Stimulated activated CD4-positive, alpha-beta T cell treated with anti-CD3 and anti-CD28 coated beads, Interleukin-15, amount 100 ng/mL, for 1 hour (primary cell): ENCODE data around the gene MYBBP1A.

Experiments
- DNase-seq, 2 donors: peaks; one replicate each; pipeline ENCODE4 v3.0.0-alpha.2; 2020; ENCODE audit warnings: low read depth in 1 of 2, low spot score in 1 of 2

MYBBP1A gene

GRCh38 chr17:4572131-4572530, 16.9 kb upstream of the MYBBP1A start:
- DNase-seq, result no peak

DNA sequence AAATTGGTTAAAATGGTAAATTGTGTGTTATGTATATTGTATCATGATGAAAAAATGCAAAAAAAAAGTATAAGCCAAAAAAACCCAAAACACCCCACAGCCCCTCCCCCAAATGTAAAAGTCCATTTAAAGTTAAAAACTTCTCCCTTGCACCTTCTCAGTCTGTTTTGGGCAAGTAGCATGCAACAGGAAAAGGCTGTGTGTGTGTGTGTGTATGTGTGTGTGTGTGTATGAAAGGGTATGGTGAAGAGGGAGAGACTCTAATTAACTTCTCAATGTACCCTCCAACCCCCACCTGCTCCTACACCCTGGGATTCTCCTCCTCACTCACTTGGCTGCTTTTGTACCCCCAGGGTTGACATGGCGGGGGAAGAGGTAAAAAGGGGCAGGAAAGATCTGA, 14.4 kb upstream of the MYBBP1A start:
- DNase-seq, result no peak

GRCh38 chr17:4566785-4567184, 11.6 kb upstream of the MYBBP1A start:
- no peak for DNase-seq

DNA sequence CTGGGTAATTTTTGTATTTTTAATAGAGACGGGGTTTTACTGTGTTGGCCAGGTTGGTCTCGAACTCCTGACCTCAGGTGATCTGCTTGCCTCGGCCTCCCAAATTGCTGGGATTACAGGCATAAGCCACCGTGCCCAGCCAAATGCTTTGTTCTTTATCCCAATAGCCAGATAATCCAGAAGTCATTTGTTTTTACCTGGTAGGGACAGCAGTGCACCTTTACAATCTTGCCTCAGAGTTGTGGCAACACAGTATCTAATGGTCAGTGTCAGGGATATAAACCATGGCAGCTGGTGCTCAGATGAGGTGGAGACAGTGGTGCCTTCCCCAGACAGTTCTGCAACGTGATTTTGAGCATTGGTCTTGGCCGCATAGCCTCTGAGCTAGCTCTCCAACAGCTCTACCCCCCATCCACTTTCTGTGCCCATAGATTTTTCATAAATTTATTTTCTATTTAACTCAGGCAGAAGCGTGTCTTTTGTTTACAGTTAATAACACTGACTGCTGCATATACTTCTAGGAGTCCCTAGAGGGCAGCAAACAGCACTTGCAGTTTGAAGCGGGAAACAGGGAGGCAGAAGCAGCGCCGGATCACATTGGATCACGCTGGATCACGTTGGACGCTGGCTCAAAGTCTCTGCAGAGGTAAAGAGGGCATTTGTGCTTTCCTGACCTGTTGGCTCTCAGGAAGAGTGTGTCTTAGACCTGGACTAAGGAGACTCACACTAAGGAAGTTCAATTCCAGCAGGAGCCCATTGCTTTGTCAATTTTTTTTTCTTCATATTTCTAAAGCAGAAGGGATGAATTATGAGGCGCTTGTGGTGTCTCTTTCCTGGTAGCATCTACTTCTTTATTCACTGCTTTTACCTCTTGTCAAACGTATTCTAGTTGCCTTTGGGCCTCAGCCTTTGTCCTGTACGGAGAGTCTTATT, 10.3 kb upstream of the MYBBP1A start:
- DNase-seq, result no peak

DNA sequence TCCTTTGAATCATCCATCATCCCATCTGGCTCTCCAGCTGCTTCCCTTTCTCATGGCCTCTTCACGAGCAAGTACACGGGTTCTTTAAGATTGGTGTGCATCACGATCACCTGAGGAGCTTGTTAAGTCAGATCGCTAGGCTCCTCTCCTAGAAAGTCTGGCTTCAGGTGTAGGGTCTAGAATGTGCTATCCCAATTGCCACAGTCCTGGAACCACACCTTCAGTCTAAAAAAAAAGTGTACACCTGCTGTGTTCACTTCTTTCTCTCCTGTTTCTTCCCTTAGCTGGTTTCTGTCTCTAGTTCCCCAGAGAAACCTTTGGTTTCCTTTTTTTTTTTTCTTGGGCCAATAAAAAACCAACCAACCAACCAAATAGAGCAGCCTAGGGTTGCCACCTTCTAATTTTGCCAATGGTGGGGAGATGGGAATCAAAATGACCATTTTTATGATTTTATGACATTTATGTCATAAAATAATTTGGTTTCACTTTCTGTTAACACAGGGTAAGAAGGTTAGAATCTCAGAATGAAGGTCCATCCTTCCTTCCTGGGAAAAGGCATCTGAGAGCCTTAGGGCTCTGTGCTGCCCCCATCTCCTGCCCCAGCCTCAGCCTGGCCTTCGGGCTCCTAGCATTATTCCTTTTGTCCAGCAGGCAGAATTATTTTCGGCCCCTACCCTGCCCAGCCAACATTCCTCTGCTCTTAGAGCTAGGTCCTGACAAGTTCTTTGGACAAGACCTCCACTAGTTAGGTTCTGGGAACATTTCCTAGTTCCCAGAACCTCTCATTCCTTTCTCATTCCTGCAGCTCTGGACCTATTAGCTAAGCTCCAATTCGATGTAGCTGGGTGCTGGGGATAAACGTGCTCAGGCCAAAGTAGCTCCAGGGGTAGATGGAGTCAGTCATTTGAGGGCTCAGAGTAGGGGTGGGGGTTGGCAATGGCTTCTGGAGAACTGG, 7.1 kb upstream of the MYBBP1A start:
- DNase-seq, result no peak

DNA sequence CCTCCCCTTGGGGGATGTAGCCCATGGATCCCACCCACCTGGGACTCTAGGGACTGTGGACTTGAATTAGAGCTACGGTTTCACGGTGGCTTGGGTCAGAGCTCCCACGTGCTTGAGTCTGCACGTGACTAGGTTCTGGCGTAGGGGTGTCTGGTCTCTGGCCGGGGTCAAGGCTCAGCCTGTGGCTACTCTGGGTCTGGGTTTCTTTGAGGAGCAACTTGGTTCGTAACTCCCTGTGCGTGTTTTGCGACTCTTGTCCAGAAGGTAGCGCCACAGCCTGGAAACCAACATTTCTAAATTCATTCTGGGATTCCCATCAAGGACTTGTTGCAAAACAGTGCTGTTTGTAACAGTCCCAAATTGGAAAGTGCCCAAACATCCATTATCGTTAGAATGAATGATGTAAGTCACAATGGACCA, 5.7 kb upstream of the MYBBP1A start:
- no peak for DNase-seq

- DNase-seq, result no peak
Measured at GRCh38 chr17:4560421-4560820, 5.2 kb upstream of the MYBBP1A start, which contains the start of gene GGT6. Gene GGT6, minus strand, starts transcription at chr17:4560577. Its CDS starts 56 bp downstream, at chr17:4560521.

DNA sequence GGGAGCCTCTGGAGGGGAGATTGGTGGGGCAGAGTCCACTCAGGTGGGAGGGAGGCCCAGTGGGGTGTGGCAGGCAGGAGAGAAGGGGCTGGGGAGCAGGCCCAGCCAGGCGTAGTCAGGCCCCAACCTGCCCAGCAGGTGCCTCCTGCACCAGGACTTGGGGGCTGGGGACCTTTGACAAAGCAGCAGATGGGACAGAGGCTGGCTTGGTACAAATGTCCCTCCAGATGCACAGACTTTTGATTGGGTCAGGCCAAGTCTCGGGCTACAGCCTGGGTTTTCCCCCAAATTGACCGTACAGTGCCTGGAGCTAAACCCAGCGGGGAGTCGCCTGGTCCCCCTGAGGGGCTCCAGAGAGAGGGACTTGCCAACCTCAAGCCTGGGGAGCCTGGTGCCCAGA, 4.8 kb upstream of the MYBBP1A start:
- no peak for DNase-seq

- DNase-seq, result no peak
Measured at GRCh38 chr17:4559139-4559791, 4.1 kb upstream of the MYBBP1A start.

- no peak for DNase-seq
Measured at GRCh38 chr17:4558347-4558971, 3.3 kb upstream of the MYBBP1A start.

DNA sequence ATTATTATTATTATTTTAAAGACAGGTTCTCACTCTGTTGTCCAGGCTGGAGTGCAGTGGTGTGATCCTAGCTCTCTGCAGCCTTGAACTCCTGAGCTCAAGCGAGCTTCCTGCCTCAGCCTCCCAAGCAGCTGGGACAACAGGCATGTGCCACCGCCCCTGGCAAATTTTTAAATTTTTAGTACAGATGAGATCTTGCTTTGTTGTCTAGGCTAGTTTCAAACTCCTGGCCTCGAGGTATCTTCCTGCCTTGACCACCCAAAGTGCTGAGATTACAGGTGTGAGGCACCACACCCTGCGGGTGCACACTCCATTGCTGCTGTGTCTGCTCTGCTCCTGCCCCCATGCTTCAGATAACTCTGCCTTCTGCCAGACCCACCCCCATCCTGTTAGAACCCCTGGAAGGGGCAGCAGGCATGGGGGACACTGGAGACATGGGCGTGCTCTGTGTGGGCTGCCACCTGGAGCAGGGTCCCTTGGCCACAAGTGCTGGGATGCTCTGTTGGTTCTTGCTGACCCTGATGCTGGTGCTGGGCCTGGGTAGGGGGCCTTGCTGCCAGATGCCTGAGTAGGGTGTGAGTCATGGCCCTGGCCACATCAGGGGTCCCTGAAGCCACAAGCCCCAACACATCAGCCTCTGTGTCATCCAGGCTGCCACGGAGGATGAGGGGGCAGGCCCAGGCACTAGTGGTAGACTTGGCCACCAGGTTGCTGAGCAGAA, 2.6 kb upstream of the MYBBP1A start:
- DNase-seq, result no peak

- no peak for DNase-seq
Measured at GRCh38 chr17:4556996-4557395, 1.8 kb upstream of the MYBBP1A start.

GRCh38 chr17:4555873-4556759, 932 bp upstream of the MYBBP1A start:
- no peak for DNase-seq

DNA sequence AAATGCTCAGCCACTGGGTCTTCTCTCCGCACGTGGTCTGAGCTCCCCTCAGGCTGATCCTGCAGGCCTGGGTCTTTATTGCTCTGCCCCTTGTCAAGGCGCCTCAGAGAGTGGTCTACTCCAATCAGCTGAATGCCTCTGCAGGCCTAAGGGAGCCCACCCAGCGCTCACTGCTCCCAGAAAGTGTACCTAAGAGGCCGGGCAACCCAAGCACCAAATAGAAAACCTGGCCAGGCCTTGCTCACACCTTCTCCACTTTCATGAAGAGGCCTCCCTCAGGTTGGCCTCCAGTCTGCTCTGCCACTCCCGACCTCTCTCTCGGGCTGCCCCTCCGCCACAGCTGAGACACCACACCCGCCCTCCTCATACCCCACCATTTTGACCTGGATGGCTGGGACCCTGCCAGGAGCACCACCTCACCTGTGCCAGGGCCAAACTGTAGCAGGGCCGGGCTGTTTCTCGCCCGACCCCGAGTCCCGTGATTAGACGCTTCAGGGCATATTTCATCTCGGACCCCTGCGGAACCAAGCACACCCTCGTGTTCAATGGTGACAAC, 665 bp downstream of the MYBBP1A start:
- DNase-seq, result no peak

DNA sequence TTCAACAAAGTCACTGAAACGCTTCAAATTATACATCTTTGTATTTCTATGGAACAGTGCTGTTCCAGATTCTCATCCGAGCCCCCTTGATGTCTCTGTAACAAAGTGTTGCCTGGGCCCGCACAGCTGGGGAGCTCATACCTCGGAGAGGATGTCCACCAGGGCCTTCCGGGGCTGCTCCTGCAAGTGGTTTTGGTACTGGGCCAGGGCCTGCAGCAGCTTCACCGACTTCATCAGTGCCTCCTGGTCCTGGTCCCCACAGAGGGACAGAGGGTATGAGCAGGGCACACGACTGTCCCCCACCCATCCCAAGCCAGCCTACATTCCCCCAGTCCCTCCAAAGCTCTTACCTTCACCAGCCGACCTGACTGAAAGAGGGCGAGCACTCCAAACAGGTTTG, 1.5 kb downstream of the MYBBP1A start:
- DNase-seq, result no peak

- DNase-seq, result no peak
Measured at GRCh38 chr17:4551796-4552525, 3.2 kb downstream of the MYBBP1A start.

DNA sequence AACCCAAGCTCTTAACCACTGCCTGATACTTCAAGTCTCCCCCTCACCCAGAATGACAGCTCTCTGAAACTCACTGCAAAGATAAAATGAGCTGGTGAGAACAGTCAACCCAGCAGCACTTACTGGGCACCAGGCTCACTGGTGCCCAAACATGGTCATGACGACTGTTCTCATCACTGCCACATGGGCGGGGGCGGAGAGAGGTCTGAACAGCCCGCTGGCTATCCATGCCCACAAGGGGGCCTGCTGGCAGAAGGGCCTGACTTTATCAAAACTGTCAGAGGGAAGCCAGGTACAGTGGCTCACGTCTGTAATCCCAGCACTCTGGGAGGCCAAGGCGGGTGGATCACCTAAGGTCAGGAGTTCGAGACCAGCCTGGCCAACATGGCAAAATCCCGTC, 4.0 kb downstream of the MYBBP1A start:
- no peak for DNase-seq

- no peak for DNase-seq
Measured at GRCh38 chr17:4550534-4551039, 4.6 kb downstream of the MYBBP1A start.
